PFSK-1 (cell line): ENCODE data around the gene TPP2.

ENCODE experiments used
- POLR2AphosphoS5 ChIP-seq: IDR thresholded peaks from 2 replicates; pipeline ENCODE4 v1.6.1; 2012; ENCODE audit warnings: low read depth, mild to moderate bottlenecking, control low read depth, low read length, moderate library complexity
- SIN3A ChIP-seq: IDR thresholded peaks from 2 replicates; pipeline ENCODE4 v1.6.1; 2012; ENCODE audit warnings: mild to moderate bottlenecking, low read length, moderate library complexity, borderline replicate concordance; ENCODE audit not compliant: insufficient read depth

- TF ChIP-seq SIN3A (no peak), POLR2AphosphoS5 (no peak)
Measured at GRCh38 chr13:102572323-102572722, 24.5 kb upstream of the TPP2 start.
